Thyroid gland (tissue), 4 donors: ENCODE results near the gene ZSWIM5. TPM values are rescaled to one million over a fixed set of nuclear protein-coding genes. Genes with fewer than 3 reads are reported as not detected.

Source experiments
- DNase-seq, 2 donors: peaks; one replicate each; pipeline ENCODE4 v3.0.0-alpha.2; 2019
- H3K27ac ChIP-seq, 3 donors: fragments of 200-600 bp; sonication (generic); 1 replicate in 2 of 3; 2 replicates in 1 of 3; pipeline ENCODE4 v1.5.1; 2016 to 2019; ENCODE audit warnings: mild to moderate bottlenecking in 1 of 3, moderate library complexity in 1 of 3
- H3K27me3 ChIP-seq: fragments of 200-600 bp; sonication (generic); one replicate; pipeline ENCODE4 v1.5.1; 2019
- H3K36me3 ChIP-seq, 2 donors: fragments of 200-600 bp; sonication (generic); one replicate each; pipeline ENCODE4 v1.5.1; 2016 to 2019
- H3K4me1 ChIP-seq, 2 donors: fragments of 200-600 bp; sonication (generic); one replicate each; pipeline ENCODE4 v1.5.1; 2017 to 2019
- H3K4me3 ChIP-seq, 3 donors: fragments of 200-600 bp; sonication (generic); replicated peaks in 1 of 3; 1 replicate in 2 of 3; 2 replicates in 1 of 3; pipeline ENCODE4 v1.5.1; 2016; ENCODE audit warnings: mild to moderate bottlenecking in 1 of 3
- H3K9me3 ChIP-seq: fragments of 200-600 bp; sonication (generic); one replicate; pipeline ENCODE4 v1.5.1; 2017
- POLR2A ChIP-seq, 2 donors: fragments of 450-650 bp; IDR thresholded peaks; one replicate each; pipeline ENCODE4 v1.6.1; 2017; ENCODE audit warnings: antibody characterized with exemption in 2 of 2, mild to moderate bottlenecking in 2 of 2, moderate library complexity in 1 of 2
- WGBS, 2 donors: methylation state at CpG; one replicate each; pipeline ENCODE4 v1.1.5; 2017; 5-methylcytosine and 5-hydroxymethylcytosine counted together
- intact Hi-C: fragments of 100-400 bp; cut with DNase I; formaldehyde crosslinking; loops from one replicate; pipeline ENCODE4 v1.15.1; 2023
- total RNA-seq, 4 donors: library from RNA; depleted of rRNA; stranded (reverse); fragments of >200 nt; gene quantifications; one replicate each; pipeline ENCODE4 v1.2.3, GENCODE V29; 2016
- TF ChIP-seq, protein P1 (sequence below), 6 experiments: fragments of 200-600 bp in 3 of 6; fragments of 450-650 bp in 3 of 6; sonication (generic) in 3 of 6; IDR thresholded peaks; one replicate each; pipeline ENCODE4 v1.5.1; 2016 to 2019; ENCODE audit warnings: antibody characterized with exemption in 6 of 6, mild to moderate bottlenecking in 2 of 6, inconsistent platforms in 1 of 6, moderate library complexity in 1 of 6

ZSWIM5 gene
- total RNA-seq, 4 donors from 2014 or later, result 6.3 to 15.4 (median 12.5) TPM

DNA sequence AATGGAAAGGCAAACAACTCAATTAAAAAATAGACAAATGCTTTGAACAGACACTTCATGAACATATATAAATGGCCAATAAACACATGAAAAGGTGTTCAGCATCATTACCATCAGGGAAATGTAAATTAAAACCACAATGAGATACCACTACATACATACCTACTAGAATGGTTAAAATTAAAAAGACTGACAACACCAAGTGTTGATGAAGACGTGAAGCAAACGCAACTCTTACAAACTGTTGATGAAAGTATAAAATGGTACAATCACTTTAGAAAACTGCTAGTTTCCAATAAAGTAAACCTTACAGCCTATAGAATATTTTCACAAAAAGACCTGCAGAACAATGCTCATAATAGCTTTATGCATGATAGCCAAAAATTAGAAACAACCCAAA, 230.2 kb downstream of the ZSWIM5 start:
- 98 to 99% methylated on average over 2 of the region's 2 CpGs for WGBS, 2 donors
- Histone ChIP-seq H3K4me3 (no peak overlapping the region), H3K9me3 (no peaks in the 10 kb centered on the region), H3K36me3 (peaks cover 24 to 37% of the 10 kb centered on the region in 2 donors), H3K4me1 (no peaks in the 10 kb centered on the region), H3K27me3 (no peaks in the 10 kb centered on the region), H3K27ac (no peak overlapping the region)
- intact Hi-C loops, result no loop called here
- DNase-seq, result no peak
- no peak for TF ChIP-seq POLR2A (IDR thresholded peaks at IDR 0.05)
- TF ChIP-seq, protein P1, sequence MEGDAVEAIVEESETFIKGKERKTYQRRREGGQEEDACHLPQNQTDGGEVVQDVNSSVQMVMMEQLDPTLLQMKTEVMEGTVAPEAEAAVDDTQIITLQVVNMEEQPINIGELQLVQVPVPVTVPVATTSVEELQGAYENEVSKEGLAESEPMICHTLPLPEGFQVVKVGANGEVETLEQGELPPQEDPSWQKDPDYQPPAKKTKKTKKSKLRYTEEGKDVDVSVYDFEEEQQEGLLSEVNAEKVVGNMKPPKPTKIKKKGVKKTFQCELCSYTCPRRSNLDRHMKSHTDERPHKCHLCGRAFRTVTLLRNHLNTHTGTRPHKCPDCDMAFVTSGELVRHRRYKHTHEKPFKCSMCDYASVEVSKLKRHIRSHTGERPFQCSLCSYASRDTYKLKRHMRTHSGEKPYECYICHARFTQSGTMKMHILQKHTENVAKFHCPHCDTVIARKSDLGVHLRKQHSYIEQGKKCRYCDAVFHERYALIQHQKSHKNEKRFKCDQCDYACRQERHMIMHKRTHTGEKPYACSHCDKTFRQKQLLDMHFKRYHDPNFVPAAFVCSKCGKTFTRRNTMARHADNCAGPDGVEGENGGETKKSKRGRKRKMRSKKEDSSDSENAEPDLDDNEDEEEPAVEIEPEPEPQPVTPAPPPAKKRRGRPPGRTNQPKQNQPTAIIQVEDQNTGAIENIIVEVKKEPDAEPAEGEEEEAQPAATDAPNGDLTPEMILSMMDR (IDR thresholded peaks at IDR 0.05), result no peak

DNA sequence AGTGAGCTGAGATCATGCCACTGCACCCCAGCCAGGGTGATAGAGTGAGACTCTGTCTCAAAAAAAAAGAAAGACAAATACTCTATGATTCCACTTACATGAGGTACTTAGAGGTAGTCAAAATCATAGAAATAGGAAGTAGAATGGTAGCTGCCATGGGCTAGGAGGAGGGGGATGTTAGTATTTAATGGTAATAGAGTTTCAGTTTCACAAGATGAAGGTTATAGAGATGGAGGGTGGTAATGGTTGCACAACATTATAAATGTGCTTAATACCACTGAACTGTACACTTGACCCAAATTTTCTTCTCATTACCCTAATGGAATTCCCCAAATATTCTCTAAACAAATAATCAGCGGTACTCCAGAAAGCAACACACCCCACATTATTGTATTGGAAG, 232.8 kb downstream of the ZSWIM5 start:
- no peaks in the 10 kb centered on the region for H3K27me3 ChIP-seq
- peaks cover 13 to 26% of the 10 kb centered on the region in 2 donors for H3K36me3 ChIP-seq
- intact Hi-C loops, result no loop called here
- TF ChIP-seq, protein P1 (IDR thresholded peaks at IDR 0.05), result no peak
- TF ChIP-seq POLR2A (IDR thresholded peaks at IDR 0.05), result no peak
- 95% methylated on average over 1 of the region's 1 CpG for WGBS, 2 donors
- H3K4me3 ChIP-seq, result no peak overlapping the region
- H3K27ac ChIP-seq, result no peak overlapping the region
- DNase-seq, result no peak
- no peaks in the 10 kb centered on the region for H3K9me3 ChIP-seq
- H3K4me1 ChIP-seq, result no peaks in the 10 kb centered on the region

DNA sequence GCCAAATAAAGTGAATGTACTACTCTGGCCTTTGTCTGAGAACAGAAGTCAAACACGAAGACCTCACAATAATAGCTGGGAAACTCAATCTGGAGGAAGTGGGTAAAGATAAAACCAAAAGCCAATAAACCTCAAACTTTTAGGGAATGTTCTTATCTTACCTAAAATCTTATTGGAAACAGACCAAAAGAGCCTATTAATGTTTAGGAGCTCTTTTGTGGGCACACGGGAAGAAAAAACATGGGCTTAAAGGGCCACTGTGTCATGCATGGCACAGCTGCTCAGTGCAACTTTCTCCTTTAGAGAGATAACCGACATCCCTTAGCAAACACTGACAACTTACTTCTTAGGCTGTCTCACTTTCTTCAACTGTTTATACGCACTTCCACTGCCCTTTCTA, 236.1 kb downstream of the ZSWIM5 start:
- peaks cover 0 to 6% of the 10 kb centered on the region in 2 donors for H3K36me3 ChIP-seq
- 68 to 70% methylated on average over 4 of the region's 4 CpGs for WGBS, 2 donors
- no peaks in the 10 kb centered on the region for H3K27me3 ChIP-seq
- intact Hi-C loops, result no loop called here
- no peak for DNase-seq
- H3K4me1 ChIP-seq, result no peaks in the 10 kb centered on the region
- no peak overlapping the region for H3K27ac ChIP-seq
- H3K9me3 ChIP-seq, result no peaks in the 10 kb centered on the region
- H3K4me3 ChIP-seq, result no peak overlapping the region
- TF ChIP-seq POLR2A (IDR thresholded peaks at IDR 0.05), result no peak
- TF ChIP-seq, protein P1 (IDR thresholded peaks at IDR 0.05), result no peak

Other genes with a start within 250 kb of the ZSWIM5 start
- 10 to 100 TPM; 16.9 to 21.3 (median 19.2) TPM for gene EIF2B3, start 220.0 kb downstream of the ZSWIM5 start, total RNA-seq
- gene HECTD3, start 195.3 kb downstream of the ZSWIM5 start, total RNA-seq, result 10 to 100 TPM; 30.8 to 42.6 (median 38.1) TPM
- 100 to 1,000 TPM in 2 of 4 donors, 10 to 100 TPM in 2; 94.5 to 137 (median 99.3) TPM for gene UROD, start 194.4 kb downstream of the ZSWIM5 start, total RNA-seq
- 1 to 10 TPM in 2 of 4 donors, under 1 TPM in 2; 0.27 to 3.5 (median 1.1) TPM for gene HPDL, start 120.3 kb upstream of the ZSWIM5 start, total RNA-seq
- 10 to 100 TPM; 15.7 to 19.8 (median 17.8) TPM for gene TOE1, start 133.6 kb upstream of the ZSWIM5 start, total RNA-seq
- gene MUTYH, start 133.8 kb upstream of the ZSWIM5 start, total RNA-seq, result 10 to 100 TPM; 23.7 to 45.9 (median 31.7) TPM